ENCODE measurements around the gene CCDC85C.

GRCh38 chr14:99527427-99528076, 76.5 kb downstream of the CCDC85C start:
- TF ChIP-seq EP300 (IDR thresholded peaks at IDR 0.05), result no peak
- TF ChIP-seq, protein P1, sequence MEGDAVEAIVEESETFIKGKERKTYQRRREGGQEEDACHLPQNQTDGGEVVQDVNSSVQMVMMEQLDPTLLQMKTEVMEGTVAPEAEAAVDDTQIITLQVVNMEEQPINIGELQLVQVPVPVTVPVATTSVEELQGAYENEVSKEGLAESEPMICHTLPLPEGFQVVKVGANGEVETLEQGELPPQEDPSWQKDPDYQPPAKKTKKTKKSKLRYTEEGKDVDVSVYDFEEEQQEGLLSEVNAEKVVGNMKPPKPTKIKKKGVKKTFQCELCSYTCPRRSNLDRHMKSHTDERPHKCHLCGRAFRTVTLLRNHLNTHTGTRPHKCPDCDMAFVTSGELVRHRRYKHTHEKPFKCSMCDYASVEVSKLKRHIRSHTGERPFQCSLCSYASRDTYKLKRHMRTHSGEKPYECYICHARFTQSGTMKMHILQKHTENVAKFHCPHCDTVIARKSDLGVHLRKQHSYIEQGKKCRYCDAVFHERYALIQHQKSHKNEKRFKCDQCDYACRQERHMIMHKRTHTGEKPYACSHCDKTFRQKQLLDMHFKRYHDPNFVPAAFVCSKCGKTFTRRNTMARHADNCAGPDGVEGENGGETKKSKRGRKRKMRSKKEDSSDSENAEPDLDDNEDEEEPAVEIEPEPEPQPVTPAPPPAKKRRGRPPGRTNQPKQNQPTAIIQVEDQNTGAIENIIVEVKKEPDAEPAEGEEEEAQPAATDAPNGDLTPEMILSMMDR (IDR thresholded peaks at IDR 0.05), result no peak

All from ovary (tissue), 3 donors.